ENCODE results near the gene MYRFL.
"Not testable (repeated sequence)": the region's sequence is repeated elsewhere in the genome, so short reads cannot be mapped to it uniquely, and the experiment has no call there.

MYRFL gene

DNA sequence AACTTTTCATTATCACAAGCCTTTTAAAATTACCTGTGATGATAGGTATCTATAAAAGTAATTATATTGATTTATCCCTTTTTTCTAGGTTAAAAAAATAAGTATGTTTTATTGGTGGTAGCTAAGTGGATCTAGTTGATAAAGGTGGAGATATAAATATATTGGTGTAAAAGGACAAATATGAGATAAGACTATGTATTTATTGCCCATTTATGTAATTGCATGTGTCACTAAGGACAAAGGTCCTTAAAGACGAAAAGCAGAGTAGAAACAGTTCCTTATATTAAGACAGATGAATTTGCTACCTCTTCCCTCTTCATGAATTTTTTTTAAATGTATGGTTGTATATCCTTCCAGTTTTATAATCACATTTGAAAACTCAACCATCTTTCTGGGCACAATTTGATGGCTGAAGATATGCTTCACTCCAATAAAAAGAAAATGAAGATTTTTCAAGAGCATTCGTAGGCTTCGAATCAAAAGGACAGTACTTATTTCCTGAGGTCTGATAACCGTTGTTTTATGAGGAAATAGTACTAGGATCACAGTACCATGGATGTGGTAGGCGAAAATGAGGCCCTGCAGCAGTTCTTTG is at the start of gene MYRFL:
MYRFL (plus strand) TSS at position 262 of the 595 bp plus-strand sequence; CDS start at position 553, 291 bp downstream.
- DNase-seq (ENCODE audit: low read depth), result no peak

DNA sequence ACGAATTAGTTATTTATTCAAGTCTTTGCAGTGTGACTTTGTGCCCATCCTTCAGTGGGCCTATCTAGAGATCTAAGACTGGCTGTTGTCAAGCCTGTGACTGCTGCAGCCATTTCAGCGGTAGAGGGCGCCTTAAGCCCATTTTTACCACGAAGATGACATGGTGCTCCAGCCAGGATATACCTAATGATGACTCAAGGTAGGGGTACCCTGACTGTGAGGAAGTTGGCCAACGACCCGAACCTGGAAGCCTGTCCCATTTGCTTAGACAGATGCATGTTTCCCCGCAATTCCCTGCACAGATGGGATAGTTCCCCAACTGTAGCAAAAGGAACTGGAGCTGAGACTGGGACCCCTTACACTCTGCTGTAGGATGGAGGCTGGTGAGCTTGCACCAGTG is 45.1 kb upstream of the MYRFL start:
- no peak for DNase-seq (ENCODE audit: low read depth)

DNA sequence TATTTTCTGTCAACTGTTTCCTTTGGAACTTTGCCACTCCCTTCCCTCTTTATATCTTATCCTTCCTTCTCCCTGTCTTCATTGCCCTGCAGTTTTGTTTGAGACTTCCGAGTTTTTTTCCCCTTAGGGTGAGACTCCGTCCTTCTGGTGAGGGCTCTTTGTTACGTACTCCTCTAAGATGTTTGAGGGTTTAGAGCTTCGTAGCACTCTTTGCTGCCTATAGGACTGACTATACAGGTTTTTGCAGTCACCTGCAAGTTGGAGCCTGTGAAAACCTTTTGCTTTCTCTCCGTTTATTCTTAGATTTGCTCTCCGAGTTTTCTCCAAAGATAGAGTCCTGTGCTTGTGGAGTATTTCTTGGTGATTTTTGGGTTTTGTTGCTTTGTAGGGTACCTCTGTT is 41.7 kb upstream of the MYRFL start:
- no peak for DNase-seq (ENCODE audit: low read depth)

DNA sequence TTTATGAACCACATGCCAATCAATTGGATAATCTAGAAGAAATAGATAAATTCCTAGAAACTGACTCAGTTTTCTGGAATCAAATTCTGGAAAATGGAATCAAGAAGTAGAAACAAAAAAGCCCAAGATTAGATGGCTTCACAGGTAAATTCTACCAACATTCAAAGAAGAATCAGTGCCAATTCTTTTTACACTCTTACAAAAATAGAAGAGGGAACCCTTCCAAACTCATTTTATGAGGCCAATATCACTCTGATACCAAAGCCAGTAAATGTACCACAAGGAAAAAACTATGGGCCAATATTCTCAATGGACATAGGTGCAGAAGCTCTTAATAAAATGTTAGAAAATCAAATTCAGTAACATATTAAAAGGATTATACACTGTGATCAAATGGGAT is 35.7 kb upstream of the MYRFL start:
- no peak for DNase-seq (ENCODE audit: low read depth)

GRCh38 chr12:69792533-69792932 is 32.5 kb upstream of the MYRFL start:
- no peak for DNase-seq (ENCODE audit: low read depth)

DNA sequence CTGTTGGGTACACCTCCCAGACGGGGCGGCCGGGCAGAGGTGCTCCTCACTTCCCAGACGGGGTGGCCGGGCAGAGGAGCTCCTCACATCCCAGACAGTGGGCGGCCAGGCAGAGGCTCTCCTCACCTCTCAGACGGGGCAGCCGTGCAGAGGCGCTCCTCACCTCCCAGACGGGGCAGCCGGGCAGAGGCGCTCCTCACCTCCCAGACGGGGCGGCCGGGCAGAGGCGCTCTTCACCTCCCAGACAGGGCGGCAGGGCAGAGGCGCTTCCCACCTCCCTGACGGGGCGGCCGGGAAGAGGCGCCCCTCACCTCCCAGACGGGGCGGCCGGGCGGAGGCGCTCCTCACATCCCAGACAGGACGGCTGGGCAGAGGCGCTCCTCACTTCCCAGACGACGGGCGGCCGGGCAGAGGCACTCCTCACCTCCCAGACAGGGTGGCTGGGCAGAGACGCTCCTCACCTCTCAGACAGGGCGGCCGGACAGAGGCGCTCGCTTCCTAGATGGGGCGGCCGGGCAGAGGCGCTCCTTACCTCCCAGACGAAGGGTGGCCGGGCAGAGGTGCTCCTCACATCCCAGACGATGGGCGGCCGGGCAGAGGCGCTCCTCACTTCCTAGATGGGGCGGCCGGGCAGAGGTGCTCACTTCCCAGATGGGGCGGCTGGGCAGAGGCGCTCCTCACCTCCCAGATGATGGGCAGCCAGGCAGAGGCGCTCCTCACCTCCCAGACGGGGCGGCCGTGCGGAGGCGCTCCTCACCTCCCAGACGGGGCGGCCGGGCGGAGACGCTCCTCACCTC is 17.7 kb upstream of the MYRFL start:
- not testable (repeated sequence) for DNase-seq (ENCODE audit: low read depth)

- no peak for DNase-seq (ENCODE audit: low read depth)
Measured at GRCh38 chr12:69810870-69811498, 14.0 kb upstream of the MYRFL start.

- DNase-seq (ENCODE audit: low read depth), result no peak
Measured at GRCh38 chr12:69816082-69816481, 8.9 kb upstream of the MYRFL start.

GRCh38 chr12:69821032-69821455 is 4.0 kb upstream of the MYRFL start:
- DNase-seq (ENCODE audit: low read depth), result no peak

GRCh38 chr12:69821456-69822159 is 3.4 kb upstream of the MYRFL start:
- no peak for DNase-seq (ENCODE audit: low read depth)

- DNase-seq (ENCODE audit: low read depth), result no peak
Measured at GRCh38 chr12:69822201-69822860, 2.7 kb upstream of the MYRFL start.

DNA sequence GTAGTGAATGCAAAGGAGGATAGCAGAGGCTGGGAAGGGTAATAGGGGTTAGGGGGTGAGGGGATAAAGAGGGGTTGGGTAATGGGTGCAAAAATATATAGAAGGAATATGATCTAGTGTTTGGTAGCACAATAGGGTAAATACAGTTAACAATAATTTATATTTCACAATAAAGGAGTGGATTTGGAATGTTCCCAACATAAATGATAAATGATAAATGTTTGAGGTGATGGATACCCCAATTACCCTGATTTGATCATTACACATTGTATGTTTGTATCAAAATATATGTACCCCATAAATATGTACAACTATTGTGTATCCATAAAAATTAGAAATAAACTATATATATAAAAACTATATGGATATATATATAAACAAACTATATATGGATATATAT is 999 bp upstream of the MYRFL start:
- DNase-seq (ENCODE audit: low read depth), result no peak

DNA sequence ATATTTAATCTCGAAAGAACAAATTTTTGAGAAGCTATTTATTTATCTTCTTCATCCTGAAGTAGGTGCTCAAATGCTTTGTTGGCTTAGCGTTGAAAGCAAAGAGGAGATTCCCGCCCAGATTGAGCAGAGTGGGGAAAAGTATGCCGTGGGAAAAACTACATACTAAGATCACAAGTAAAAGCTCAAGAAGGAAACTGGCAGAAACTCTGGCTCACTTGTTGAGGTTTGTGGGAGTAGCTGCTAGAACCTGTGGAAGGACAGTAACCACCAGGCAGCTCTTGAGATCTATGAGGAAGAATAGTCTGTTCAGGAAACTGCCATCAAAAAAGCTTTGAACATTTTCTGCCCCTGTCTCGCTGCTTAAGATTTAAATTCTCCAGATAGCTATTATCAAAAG is 3.9 kb downstream of the MYRFL start:
- no peak for DNase-seq (ENCODE audit: low read depth)

- no peak for DNase-seq (ENCODE audit: low read depth)
Measured at GRCh38 chr12:69833696-69834095, 8.7 kb downstream of the MYRFL start.

DNA sequence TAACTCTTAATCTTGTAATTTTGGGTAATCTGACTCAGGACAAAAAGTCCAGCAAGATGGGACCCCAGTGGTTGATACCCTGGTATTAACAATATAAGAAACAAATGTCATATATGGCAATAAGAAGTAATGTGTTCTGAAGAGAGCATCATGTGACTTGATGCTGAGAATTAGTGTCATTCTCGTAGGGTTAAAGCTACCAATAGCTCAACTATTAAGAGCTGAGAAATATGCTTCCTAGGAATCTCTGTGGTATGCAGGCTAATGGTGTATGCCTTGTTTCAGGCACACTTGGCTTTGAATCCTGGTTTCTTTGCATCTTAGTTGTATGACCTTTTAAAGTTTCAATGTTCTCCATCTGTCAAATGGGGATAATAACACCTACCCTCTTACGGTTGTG is 9.1 kb downstream of the MYRFL start:
- DNase-seq (ENCODE audit: low read depth), result no peak

DNA sequence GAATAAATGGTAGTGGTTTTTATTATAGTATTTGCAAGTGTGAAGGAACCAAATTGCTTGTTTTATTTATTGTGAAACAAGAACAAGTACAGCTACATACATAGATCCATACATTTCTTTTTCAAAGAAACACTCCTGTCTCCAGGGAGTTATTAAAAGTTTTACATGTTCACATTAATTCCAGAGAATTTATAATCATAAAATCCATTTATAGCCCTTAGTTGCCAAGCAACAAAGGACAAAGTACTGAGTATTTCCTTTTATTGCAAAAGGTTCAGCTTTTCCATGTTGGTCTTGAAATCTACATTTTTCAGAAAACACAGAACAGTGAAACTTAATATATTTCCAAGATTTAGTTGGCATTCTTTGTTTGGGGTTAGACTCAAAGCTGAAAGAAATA is 9.5 kb downstream of the MYRFL start:
- no peak for DNase-seq (ENCODE audit: low read depth)

- no peak for DNase-seq (ENCODE audit: low read depth)
Measured at GRCh38 chr12:69835081-69835480, 10.1 kb downstream of the MYRFL start.

- DNase-seq (ENCODE audit: low read depth), result no peak
Measured at GRCh38 chr12:69836015-69836414, 11.0 kb downstream of the MYRFL start.

GRCh38 chr12:69837191-69837590 is 12.2 kb downstream of the MYRFL start:
- DNase-seq (ENCODE audit: low read depth), result no peak

- no peak for DNase-seq (ENCODE audit: low read depth)
Measured at GRCh38 chr12:69837657-69838415, 12.8 kb downstream of the MYRFL start.

GRCh38 chr12:69840727-69841126 is 15.7 kb downstream of the MYRFL start:
- no peak for DNase-seq (ENCODE audit: low read depth)

Data from stimulated activated CD8-positive, alpha-beta memory T cell treated with anti-CD3 and anti-CD28 coated beads, Interleukin-15, amount 100 ng/mL, for 24 hours (primary cell).